Measurements from ENCODE around the gene PIGV.
A peak's percentile ranks its signal among the peaks of the same experiment; 100 is the strongest.

PIGV gene

DNA sequence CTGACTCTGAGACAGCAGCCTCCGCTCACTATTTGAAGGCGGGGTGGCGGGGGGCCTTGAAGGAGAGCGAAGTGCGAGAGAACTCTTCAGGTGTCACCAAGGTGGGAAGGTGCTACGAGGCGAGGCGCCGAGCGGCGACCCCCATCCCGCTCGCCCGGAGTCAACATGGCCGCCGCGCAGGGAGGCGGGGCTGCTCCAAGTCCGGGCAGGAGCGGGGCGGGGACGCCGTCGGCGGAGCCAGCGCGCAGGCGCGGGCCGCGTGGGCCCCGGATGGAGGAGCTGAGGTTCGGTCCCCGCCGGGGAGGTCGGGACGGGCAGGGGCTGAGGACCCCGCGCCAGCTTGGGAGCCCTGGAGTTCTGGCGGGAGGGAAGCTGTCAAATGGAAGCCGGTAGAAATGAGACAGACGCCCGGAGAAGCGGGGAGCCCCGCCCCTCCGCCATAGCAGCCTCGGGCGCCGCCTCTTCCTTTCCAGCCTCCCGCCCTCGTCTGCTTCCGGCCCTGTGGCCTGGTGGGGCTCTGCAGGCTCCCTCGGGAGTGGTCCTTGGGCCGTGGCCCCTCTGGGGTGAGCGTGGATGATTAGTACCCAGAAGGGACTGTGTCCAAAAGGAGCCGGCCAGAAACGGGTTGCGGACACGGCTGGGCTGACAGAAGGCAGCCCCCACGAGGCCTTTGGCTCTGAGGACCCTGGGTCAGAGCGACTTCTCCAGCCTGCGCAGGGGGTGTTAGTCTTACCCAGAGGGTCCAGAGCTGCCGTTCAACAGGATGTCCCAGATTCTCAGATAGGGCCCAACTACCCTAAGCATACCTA lies at the start of gene PIGV:
TSS of gene PIGV (plus strand) at position 245 of the 809 bp plus-strand sequence. CDS start 2,866 bp downstream, outside the sequence.
- peak; percentile 87 for DNase-seq (ENCODE audit: low spot score)

DNA sequence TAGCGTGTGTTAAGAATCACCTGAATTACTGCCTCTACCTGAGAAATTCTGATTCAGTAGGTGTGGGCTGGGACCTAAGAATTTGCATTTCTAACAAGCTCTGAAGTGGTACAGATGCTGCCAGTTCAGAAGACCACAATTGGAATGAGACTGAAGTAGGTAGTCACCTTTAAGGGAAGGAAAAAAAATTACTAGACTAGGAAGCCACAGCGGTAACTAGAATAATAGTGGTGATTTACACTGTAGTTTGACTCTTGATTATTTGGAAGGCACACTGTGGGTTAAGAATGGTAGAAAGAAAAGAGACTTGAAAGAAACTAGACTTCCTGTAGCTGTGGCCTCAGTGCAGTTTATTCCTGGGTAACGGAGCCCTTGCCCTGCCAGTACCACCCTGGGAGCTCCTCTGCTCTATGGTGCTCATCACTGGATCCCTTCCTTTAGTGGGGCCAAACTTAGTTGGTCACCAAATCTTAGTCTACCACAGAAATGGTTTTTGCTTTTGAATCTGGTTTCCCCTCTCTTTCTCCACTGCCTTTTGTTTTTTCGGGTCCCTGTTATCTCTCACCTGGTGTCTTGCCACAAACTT lies 48.3 kb upstream of the PIGV start:
- no peak for DNase-seq (ENCODE audit: low spot score)

DNA sequence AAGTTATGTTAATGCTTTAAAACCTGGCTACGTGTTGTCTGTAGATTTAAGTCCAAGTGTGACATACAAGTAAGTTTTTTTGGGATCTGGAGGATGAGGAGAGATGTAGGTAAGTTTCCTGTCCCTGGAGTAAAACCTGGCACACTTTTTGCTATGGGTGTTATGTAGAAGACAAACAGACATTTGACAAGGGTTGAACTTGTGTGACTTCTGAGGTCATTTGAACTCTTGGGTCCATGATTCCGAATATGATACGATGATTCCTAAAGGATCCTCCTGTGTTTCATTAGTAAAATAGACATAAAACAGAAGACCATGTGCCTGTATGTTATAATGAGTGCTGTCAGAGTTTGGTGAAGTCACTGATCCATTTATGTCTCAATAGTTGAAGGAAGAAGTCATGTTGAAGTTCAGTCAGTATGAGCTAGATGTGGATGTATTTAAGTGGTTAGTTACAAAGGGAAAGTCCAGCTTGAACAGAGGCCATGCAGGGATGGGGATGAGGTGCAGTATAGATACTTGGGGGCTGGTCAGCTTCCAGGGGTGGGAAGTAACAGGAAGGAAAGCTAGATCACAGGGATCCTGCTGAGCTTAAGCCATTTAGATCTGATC lies 47.6 kb upstream of the PIGV start:
- no peak for DNase-seq (ENCODE audit: low spot score)

DNA sequence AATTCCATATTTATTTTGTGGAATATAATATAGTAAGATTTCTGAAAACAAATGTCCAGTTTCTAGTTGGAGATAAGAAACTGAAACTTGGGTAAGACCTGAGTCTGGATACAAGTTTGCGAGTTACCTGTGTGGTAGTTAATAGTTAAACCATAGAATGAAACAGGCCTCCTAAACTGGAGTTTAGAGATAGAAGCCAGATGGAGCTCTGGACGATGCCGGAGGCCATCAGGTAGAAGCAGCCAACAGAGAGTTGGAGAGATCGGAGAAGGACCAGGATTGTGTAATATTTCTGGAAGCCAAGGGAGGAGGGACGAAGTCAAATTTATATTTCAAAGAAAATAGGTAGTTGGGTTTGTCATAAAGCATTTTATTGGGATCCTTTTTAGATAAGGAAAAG lies 46.8 kb upstream of the PIGV start:
- no peak for DNase-seq (ENCODE audit: low spot score)

DNA sequence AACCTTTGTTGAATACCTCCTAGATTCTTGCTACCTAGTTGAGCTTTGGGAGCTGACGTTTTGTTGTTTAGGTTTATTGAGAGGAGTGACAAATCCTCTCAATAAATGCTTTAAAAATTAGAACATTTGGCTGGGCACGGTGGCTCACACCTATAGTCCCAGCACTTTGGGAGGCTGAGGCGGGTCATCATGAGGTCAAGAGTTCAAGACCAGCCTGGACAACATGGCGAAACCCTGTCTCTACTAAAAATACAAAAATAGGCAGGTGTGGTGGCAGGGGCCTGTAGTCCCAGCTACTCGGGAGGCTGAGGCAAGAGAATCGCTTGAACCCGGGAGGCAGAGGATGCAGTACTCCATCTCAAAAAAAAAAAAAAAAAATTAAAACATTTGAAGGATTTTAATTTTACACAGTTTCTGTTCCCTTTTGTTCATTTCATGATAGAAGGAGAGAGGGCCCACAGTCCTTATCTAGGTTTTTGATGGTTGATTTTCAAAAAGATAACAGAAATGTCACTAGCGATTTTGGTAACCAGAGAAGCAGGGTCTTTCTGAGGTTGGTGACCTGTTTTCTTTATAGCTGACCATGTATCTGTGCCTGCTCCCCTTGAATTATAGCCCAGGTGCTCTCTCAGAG lies 44.2 kb upstream of the PIGV start:
- no peak for DNase-seq (ENCODE audit: low spot score)

DNA sequence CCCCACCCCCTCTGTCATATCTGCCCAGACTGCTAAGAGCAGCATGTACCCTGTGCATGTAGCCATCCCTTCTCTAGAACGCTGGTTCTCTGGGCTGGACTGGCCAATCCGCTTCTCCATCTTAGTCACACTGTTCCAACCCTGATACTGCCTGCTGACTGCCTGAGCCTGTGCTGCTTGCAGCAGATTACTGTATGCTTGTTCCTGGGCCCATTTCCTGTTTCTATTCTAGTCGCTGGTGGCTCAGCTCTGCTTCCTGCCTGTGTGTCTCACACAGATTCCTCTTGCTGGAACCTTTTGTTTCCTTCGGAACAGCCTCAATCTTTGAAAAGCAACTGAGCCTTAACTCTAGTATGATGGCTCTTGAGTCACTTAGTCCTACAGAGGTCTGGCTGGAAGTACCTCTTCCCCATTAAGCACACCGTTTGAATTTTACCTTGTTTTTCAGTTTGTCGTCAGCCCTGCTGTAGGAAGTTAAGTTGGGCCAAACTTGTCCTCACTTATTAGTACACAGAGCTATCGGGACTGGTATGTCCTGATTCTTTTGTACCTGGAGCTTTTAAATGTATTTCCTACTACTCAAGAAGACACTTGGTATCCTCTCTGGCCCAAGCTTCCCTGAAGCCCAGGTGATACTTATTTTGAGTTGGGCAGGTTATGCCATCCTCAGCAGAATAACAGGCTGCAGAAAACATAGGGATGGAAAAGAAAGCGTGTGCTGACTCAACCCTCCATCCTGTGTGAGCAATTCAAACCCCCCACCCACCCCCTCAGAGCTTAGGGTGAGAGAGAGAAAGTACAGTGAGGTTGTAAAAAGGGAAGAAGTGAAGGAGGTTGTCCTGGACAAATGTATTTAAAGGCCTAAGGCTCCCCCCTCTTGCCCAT lies 43.4 kb upstream of the PIGV start:
- DNase-seq (ENCODE audit: low spot score), result peak; percentile 88

DNA sequence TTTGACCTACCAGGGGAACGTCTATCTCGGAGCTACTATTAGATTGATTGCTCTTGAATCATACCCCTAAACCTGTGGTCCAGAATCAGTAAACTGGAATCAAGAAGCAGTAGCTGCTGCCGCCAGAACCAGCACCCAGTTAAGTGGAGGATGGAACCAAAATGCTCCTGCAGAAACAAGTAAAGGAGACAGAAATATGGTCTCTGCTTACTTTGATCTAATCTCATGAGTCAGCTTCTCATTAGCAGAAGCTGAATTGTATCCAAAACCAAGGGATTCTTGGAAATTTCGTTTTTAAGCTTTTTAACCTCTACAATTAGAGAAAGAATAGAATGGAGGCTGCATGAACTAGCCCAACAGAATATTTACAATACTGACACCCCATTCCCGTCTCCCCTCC lies 42.6 kb upstream of the PIGV start:
- no peak for DNase-seq (ENCODE audit: low spot score)

DNA sequence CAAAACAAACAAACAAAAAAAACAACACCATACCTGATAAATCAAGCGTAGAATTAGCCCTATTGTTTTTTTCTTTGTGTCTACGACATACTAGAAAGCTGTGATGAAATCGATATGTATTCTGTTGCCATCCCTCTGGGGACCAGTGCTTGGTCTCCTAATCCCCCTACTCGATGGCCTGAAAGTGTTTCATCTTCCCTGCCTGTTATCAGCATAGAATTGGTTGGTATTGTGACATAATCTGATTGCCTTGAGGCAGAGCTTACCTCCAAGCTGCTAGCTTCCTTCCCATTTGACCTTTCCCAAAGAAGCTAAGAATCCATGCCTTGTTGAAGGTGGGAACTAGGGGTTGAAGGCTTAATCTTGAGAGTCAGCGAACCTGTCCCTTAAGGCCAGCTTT lies 40.7 kb upstream of the PIGV start:
- DNase-seq (ENCODE audit: low spot score), result no peak

DNA sequence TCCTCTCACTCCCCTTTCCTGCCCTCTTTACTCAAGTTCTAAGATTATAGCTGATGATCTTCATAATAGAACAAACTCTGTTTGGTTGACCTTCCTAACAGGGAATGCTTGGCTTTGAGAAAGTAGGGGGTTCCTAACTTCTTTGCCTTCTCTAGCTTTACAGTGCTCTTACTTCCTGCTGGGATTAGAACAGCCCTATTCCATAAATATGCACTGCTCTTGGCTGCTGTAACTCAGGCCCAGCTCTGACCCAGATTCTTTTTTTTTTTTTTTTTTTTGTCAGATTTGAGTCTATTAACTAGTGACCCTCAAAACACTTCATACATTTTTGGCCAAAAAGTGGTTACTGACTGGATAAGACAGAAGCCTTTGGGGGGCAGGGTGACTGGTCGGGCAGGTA lies 39.4 kb upstream of the PIGV start:
- DNase-seq (ENCODE audit: low spot score), result no peak

DNA sequence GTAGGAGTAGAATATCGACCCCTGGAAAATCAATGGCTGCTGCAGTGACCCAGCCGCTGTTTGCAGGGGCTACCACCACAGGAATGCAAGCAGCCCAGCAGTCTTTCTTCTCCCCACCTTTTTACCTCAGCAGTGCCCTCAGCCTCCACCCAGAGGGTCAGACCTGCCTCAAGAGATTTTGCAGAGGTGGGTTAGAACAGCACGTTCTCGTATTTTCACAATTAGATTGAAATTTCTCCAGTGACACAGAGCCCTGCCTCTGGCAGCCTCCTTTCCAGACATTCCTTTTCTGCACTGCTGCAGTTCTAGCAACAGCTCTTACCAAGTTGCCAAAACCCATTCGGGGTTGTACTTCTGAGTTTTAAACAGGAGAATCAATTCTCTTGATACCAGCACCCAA lies 38.3 kb upstream of the PIGV start:
- no peak for DNase-seq (ENCODE audit: low spot score)

DNA sequence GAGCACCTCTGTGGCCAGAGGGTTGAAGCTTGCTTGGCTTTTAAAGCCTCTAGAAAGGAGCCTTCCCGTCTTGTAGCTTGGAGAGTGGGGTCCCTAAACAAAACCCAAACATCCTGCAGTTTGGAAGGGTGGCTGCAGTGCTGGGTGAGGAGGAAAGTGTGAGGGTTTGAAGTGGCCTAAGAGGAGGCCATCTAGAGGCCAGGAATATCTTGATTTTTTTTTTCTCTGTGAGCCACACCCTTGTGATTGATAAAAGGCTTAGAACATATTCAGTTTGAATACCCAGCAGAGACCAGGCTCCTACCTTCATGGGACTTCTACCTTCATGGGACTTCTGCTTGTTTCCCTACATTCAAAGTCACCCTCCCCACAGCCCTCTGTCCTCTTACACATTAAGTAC lies 37.3 kb upstream of the PIGV start:
- no peak for DNase-seq (ENCODE audit: low spot score)

DNA sequence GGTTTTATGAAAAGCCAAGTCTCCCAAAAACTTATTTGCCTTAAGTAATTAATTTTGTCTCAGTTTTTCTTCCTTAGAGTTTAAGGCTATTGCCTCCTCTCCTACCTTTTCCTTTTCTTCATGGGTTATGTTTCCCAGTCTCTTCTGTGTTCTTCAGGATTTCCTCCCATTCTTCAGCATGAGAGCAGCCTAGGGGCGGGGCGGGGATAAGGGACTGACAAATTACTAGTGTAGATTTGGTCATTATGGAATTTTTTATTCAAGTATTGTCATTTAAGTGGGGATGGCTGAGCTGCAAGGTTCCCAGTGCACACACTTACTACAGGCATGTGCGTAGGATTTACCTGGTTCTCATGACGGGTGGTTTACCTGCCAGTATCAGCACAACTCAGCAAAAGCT lies 35.2 kb upstream of the PIGV start:
- DNase-seq (ENCODE audit: low spot score), result no peak

DNA sequence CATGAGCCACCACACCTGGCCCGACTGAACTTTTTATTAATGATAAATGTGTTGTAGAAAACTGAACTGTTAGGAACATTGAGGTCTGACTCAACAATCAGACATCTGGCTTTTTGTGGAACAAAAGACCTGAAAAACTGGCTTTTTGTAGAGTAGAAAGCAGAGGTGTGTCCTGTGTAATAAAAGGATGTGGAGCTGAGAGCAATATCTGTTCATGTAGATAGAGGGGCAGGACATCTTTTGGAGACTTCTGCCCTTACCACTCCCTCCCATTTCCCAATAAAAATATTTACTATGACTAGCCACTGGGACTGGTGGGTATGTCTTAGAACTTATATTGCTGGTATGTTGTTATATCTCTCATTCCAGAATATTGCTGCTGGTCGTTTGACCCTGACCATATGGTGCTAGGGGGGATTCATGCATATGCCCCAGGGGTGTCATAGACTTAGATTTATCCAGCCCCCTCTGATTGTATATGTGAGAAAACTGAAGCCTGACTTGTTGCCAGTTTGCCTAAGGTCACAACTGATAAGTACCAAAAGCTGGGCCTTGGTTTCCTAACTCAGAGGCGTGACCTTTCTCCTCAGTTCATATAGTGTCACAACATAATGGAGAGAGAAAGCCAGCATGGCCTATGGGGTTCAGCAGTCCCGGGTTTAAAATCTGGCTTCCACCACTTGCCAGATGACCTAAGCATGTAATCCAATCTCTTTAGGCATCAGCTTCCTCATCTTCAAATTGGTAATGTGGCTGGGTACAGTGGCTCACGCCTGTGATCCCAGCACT lies 33.5 kb upstream of the PIGV start:
- DNase-seq (ENCODE audit: low spot score), result no peak

DNA sequence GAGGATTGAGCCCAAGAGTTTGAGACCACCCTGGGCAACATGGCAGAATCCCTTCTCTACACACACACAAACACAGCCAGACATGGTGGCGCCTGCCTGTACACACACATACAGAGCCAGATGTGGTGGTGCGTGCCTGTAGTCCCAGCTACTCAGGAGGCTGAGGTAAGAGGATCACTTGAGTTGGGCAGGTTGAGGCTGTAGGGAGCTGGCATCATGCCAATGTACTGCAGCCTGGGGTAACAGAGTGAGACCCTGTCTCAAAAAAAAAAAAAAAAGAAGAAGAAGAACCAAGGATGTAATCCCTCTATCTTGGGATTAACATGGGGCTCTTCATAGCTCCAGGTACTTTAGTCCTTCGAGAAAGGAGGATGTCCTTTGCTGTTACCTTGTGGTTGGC lies 29.4 kb upstream of the PIGV start:
- DNase-seq (ENCODE audit: low spot score), result no peak

DNA sequence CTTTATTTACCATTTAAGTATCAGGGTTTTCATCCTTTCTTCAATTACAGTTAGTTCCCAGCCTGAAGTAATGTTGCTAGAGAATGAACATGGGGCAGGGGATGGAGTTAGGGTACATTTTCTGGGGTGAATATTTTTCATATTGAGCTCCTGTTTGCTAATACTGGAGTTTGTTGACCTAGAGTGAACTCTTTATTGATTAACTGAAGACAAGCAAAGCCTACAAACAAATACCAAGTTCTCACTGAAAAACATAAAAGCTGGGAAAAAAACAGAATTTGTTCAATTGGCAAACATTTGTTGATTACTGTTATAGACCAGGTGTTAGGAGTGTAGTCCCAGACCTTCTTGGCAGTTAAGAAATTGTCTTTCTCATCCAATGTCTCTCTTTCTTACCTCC lies 28.2 kb upstream of the PIGV start:
- no peak for DNase-seq (ENCODE audit: low spot score)

DNA sequence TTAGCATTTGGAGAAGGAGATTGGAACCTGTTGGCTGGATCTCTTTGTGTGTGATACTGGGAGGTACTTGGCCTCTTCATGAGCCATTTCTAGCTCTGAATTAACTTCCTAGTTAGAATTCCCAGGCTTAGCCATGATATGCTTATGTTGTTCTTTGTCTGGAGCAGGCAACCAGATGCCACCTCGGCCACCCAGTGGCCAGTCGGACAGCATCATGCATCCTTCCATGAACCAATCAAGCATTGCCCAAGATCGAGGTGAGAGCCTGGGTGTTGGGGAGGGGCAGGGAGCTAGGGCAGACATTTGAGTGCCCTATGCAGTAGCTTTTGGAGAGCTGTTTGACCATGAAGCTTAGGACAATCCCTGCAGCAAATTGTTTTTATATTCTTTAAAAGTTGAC lies 26.5 kb upstream of the PIGV start:
- no peak for DNase-seq (ENCODE audit: low spot score)

DNA sequence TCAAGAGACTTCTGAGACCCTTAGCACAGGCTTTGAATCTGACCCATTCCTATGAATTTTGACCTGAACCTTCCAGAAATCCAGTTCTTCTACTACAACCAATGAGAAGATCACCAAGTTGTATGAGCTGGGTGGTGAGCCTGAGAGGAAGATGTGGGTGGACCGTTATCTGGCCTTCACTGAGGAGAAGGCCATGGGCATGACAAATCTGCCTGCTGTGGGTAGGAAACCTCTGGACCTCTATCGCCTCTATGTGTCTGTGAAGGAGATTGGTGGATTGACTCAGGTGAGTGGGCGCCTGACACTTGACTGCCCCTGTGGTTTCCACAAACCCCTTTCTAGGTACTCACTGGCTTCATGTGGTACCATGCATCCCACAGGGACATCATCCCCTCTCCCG lies 20.0 kb upstream of the PIGV start:
- DNase-seq (ENCODE audit: low spot score), result no peak

DNA sequence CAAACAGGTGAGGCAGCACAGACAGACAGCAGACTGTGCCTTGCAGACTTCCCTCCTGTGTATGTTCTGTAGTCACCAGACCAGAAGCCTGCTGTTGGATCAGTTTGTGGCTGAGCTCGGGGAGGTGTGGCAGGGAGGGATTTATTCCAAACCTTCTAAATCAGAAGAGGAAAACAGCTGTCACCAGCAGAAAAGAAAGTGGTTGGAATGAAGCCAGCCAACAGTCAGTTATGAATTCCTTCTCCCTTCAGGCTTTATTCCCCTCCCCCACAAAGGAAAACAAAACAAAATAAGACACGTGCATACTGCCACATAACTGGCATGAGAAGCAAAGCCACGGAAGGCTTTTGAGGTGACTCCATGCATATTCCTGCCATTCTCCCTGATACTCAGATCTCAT lies 19.0 kb upstream of the PIGV start:
- DNase-seq (ENCODE audit: low spot score), result peak; percentile 70

DNA sequence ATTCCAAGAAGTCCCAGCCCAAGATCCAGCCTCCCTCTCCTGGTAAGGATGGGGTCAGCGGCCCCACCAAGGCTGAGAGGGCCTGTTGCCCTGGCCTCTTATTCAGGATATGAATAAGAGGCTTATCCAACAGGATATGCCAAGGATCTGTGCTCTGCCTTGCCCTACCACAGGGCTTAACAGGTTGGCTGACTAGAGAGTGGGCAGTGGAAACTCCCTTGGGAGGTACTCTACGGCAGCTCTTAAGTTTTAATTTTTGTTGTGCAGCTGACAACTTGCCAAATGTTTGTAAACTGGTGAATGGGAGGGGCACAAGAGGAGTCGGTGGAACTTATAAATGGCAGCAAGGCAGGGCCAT lies 16.5 kb upstream of the PIGV start:
- DNase-seq (ENCODE audit: low spot score), result no peak

DNA sequence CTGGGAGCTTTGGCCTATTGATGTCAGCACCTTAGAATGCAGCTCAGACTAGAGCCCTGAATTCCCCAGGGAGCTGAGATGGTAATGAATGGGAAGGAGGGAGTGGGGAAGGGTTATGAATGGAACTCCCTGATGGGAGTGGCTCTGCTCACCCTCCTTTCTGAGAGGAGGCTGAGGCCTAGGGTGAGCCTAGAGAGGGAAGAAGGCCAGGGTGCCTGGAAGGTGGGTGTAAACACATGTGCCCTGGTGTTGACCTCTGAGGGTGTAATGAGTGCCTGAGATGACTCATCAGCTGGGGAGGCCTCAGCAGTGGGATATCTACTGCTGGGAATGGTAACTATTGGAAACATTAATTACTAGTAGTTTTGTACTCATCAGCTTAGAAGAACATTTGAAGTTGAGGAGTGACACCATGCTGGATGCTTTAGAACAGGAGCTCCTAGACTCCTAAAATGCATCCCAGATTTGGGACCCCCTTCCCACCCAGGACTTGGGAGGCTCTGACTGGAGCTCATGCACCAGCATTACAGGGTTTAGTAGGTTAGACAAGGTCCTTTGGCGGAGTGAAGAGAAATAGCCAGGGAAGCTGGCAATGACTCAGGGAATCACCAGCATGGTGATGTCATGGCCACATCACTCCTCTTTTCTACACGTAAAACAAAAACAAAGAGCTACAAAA lies 16.0 kb upstream of the PIGV start:
- DNase-seq (ENCODE audit: low spot score), result peak; percentile 98

DNA sequence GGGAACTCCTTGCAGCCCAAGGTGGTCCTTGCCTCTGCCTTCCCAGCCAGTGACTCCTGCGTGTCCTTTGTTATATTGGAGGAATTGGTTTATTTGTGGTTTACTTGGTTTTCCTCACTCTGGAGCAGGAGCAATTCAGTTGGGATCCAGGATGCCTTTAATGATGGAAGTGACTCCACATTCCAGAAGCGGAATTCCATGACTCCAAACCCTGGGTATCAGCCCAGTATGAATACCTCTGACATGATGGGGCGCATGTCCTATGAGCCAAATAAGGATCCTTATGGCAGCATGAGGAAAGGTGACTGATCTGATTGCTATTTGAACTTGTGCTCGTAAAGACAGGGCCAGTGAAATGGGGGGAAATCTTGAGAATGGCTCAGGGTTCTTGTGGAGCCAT lies 15.1 kb upstream of the PIGV start:
- peak; percentile 99 for DNase-seq (ENCODE audit: low spot score)
